SW480 (cell line): ENCODE results near the gene AK5.
"Not testable (repeated sequence)": the region's sequence is repeated elsewhere in the genome, so short reads cannot be mapped to it uniquely, and the experiment has no call there.

ENCODE experiments used
- DNase-seq: peaks from one replicate; pipeline ENCODE4 v3.0.0-alpha.2; 2016; ENCODE audit warnings: low spot score

Gene AK5

DNA sequence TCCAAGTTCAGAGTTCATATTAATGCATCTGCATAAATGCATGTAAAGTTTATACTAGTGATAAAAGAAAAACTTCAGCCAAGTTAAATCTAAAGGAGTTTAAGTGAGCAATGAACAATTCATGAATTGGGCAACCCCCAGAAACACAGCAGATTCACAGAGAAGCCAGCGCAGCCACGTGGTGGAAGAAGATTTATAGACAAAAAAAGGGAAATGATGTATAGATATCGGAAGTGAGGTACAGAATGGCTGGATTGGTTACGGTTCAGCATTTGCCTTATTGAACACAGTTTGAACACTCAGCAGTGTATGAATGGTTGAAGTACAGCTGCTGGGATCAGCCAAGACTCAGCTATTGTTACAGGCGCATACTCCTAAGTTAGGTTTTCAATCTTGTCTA is 5.7 kb downstream of the AK5 start:
- no peak for DNase-seq

GRCh38 chr1:77288275-77288674 is 6.5 kb downstream of the AK5 start:
- no peak for DNase-seq

- DNase-seq = no peak
These were observed 8.8 kb downstream of the AK5 start for GRCh38 chr1:77290576-77290975.

- no peak for DNase-seq
These were observed 10.7 kb downstream of the AK5 start for GRCh38 chr1:77292551-77292950.

DNA sequence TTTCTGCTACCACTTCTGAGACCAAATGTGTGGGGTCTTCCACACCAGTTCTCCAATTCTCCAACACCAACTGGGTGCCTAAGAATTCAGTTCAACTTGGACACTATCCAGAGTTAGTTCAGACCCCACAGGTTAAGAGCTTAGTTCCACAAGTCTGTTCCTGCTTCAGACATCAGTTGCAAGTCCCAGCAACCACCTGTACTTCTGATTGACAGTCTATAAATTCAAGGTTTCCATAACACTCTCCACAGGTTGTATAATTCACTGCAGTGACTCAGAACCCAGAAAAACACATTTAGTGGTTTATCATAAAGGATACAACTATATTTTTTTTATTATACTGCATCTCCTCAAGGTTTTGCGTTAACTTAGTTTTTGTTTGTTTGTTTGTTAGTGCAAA is 18.7 kb downstream of the AK5 start:
- DNase-seq = no peak

DNA sequence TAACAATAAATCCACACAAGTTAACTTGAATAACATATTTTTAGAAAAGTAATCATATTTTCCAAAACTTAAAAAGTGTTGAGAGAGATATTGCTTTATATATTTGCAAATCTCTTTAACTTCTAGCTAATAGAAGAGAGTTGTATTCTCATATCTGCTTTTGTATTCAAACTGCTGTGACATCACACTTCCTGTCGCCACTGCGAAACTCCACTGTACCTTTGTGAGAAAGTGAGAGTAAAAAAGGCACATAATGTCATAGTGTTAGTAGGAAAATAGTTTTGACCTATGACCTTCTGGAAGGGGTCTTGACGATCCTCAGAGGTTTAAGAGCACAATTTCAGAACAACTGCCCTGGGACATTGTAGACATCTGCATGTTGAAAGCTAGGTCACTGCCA is 21.6 kb downstream of the AK5 start:
- DNase-seq = no peak

GRCh38 chr1:77308889-77309621 is 27.2 kb downstream of the AK5 start:
- DNase-seq = no peak

- no peak for DNase-seq
These were observed 29.1 kb downstream of the AK5 start for GRCh38 chr1:77310924-77311323.

GRCh38 chr1:77312364-77312763 is 30.5 kb downstream of the AK5 start:
- not testable (repeated sequence) for DNase-seq

GRCh38 chr1:77313491-77313890 is 31.7 kb downstream of the AK5 start:
- peak; percentile 30 for DNase-seq

GRCh38 chr1:77316006-77316405 is 34.2 kb downstream of the AK5 start:
- DNase-seq = no peak

- no peak for DNase-seq
These were observed 35.1 kb downstream of the AK5 start for GRCh38 chr1:77316966-77317365.

DNA sequence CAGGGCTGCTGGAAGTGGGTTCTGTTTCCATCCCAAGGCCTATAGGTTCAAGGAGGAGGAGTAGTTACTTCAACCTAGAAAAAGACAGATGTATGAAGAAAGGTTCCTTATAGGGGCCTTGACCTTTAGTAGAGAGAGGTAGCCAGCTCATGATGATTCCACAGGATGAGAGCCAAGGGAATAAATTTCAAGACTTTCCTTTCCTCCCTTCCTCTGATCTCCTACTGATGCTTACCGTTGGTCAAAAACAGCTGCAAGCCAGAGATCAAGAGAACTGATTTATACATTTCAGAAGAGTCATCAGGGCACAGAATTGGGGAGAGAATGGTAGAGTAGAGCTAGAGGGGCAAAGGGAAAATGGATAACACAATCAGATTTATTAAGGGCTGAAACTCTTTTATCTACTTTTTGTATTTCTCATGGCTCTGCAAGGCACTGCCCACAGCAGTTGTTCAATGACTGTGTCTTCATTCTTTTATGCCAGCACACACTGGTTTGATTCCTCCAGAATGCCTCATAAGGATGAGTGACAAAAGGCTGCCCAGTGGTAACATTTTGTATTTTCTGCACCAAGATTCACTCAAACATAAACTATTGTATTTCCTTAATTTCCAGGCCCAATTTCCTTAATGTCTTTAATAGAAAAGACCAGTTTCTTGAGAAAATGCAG is 37.4 kb downstream of the AK5 start:
- no peak for DNase-seq

DNA sequence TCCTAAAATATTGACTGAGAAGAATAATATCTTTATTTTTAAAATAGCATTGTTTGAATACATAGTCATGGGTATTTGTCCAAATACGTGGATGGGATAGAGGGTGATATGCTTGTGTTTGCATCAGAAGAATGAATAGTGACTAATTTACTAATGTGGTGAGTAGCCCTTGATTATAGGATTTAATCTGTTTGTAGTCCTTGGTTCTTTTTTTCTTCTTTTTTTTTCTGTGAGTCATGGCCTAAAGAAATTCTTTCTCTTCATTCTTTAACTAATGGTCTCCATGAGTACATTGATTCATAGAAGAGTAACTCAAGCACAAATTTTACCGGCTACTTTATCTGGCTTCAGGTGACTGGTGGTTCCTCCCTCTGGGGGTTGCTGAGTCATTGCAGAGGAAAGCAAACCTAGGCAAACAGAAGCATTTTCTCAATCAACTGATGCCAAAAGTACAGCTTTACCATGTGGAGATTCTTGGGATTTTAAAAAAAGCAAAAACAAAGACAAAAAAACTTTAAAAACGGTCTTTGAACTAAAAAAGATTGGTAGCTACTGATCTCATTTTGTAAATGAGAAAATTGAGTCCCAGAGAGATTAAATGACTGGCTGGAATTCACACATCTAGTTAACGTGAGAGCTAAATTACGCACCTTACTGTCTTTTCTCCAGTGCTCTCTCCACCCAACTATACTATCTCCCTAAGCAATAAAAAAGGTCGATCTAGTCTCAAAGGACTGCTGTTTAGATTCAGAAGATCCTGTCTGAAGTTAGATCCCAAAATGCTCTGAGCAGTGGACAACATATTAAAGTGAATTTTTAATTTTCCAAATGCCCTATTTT is 40.5 kb downstream of the AK5 start:
- DNase-seq = peak; percentile 25

DNA sequence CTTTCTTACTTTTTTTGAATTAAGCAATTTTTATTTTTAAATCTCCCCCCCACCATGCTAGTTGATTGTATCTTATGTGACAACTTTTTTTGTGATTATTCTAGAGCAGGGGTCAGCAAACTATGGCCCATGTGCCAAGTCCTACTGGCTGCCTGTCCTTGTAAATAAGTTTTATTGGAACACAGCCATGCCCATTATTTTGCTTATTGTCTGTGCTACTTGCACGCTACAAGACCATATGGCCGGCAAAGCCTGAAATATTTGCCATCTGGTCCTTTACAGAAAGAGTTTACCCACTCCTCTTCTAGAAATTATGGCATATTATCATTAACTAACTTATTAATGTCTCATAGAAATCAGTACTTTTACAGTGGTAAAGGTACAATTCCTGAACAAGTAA is 51.7 kb downstream of the AK5 start:
- no peak for DNase-seq

DNA sequence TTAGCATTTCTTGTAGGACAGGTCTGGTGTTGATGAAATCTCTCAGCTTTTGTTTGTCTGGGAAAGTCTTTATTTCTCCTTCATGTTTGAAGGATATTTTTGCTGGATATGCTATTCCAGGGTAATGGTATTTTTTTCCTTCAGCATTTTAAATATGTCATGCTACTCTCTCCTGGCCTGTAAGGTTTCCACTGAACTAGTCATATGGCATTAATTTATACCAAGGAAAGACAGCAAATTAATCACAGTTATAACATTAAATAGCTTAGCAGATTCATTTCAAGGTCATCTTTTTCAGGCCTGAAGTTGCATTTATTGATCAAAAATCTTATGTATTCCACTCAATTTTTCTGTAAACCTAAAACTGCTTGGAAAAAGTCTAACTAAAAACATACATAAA is 54.9 kb downstream of the AK5 start:
- no peak for DNase-seq

GRCh38 chr1:77339326-77339725 is 57.5 kb downstream of the AK5 start:
- DNase-seq = no peak

GRCh38 chr1:77341195-77341594 is 59.4 kb downstream of the AK5 start:
- DNase-seq = no peak

DNA sequence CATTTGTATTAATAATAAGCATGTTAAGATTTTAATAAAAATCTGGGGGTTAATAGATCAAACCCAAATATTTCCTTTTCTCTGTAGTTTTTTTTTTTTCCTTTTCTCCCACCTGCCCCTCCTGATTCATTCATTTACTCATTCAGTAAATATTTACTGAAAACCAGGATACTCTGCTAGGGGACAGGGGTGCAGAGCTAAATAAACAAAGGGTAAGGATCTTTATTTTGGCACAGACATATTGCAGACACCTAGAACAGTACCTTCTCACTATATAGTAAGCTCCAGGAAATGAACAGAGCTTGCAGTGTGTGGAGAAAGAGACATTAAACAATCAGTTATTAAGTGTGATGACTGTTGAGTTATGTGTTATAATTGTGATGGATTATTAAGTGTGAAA is 60.9 kb downstream of the AK5 start:
- DNase-seq = no peak

GRCh38 chr1:77347646-77348045 is 65.8 kb downstream of the AK5 start:
- peak; percentile 18 for DNase-seq

GRCh38 chr1:77348549-77348948 is 66.7 kb downstream of the AK5 start:
- no peak for DNase-seq

GRCh38 chr1:77349275-77349674 is 67.5 kb downstream of the AK5 start:
- DNase-seq = no peak
